Measurements from ENCODE around the gene FAM83E. TPM values are rescaled to one million over a fixed set of nuclear protein-coding genes. Genes with fewer than 3 reads are reported as not detected.
A peak's percentile ranks its signal among the peaks of the same experiment; 100 is the strongest.

Gene FAM83E
- total RNA-seq = 21.9 and 62.3 TPM in 2 replicates

DNA sequence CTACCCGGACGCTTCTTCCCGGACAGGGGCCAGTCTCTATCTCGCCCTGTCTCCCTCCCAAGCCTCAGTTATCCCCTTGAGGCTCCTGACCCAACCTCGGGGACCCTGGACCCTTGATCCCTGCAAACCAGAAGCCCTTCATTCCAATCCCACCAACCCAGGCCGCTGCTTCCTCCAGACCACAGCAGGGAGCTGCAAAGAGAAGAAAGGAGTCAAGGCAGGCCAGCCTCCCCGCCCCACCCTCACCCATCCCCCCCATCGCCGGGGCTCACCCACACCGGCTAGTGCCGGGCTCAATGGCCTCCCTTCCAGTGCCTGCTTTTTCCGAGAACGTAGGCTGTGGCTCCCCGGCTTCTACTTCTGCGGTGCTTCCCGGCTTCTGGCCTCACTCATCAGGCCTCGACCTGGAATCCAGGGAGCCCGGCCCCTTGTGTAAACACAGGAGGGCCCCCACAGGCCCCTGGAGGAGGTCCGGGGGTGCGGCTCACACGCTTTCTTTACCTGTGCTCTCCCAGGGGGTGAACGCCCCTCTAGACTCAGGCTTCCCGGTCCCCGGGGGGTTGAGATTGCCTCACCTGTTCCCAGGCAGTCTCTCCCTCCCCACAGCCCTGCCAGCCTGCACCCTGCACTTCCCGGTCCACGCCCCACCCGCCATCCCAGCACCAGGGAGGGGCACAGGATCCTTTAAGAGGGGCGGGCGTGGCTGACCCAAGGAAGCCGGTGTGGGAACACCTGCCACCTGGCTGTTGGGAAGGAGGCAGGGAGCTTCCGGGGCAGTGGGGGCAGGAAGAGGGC is at the start of gene FAM83E:
Gene FAM83E (minus strand): TSS at position 641 of the 795 bp plus-strand sequence. CDS start 1,704 bp downstream, outside the sequence.
- FAIRE-seq = no peak
- TF ChIP-seq CTCF (IDR thresholded peaks at IDR 0.05; ENCODE audit: insufficient read depth, low read length, severe bottlenecking) = peak; percentile 28
- peak within 1 kb of the TSS; percentile 40 for H3K4me3 ChIP-seq (ENCODE audit: low read depth, low read length)
- peak; percentile 70 for DNase-seq (ENCODE audit: low read depth)
- no peaks in the 10 kb centered on the region for H3K27me3 ChIP-seq (ENCODE audit: control insufficient read depth, insufficient read depth, low read length)
- H3K36me3 ChIP-seq (ENCODE audit: control insufficient read depth, insufficient read depth, low read length) = peaks cover 28% of the 10 kb centered on the region

- no peaks in the 10 kb centered on the region for H3K36me3 ChIP-seq (ENCODE audit: control insufficient read depth, insufficient read depth, low read length)
- no peak for DNase-seq (ENCODE audit: low read depth)
- no peaks in the 10 kb centered on the region for H3K27me3 ChIP-seq (ENCODE audit: control insufficient read depth, insufficient read depth, low read length)
- no peak for FAIRE-seq
- no peak overlapping the region for H3K4me3 ChIP-seq (ENCODE audit: low read depth, low read length)
- TF ChIP-seq CTCF (IDR thresholded peaks at IDR 0.05; ENCODE audit: insufficient read depth, low read length, severe bottlenecking) = no peak
Measured at GRCh38 chr19:48664476-48664875, 49.6 kb upstream of the FAM83E start.

DNA sequence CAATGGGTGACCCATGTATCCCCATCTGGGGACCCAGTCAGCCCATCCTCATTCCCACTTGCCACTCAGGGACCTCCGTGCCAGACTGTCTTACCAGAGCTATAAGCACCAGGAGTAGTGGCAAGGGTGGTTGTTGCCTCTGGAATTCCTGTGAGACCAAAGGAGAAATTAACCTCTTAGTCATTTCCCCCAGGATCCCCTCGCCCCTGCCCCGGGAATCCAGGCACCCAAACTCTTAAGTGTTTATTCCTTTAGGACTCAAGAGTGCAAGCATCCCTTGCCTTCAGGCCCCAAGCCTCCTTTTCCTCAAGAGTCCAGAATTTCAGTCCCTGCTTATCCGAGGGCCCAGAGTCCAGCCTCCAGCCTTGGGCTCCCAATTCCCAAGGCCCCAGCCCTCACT is 48.8 kb upstream of the FAM83E start:
- no peak for DNase-seq (ENCODE audit: low read depth)
- FAIRE-seq = no peak
- no peaks in the 10 kb centered on the region for H3K27me3 ChIP-seq (ENCODE audit: control insufficient read depth, insufficient read depth, low read length)
- TF ChIP-seq CTCF (IDR thresholded peaks at IDR 0.05; ENCODE audit: insufficient read depth, low read length, severe bottlenecking) = no peak
- no peak overlapping the region for H3K4me3 ChIP-seq (ENCODE audit: low read depth, low read length)
- no peaks in the 10 kb centered on the region for H3K36me3 ChIP-seq (ENCODE audit: control insufficient read depth, insufficient read depth, low read length)

GRCh38 chr19:48661711-48662090 is 46.8 kb upstream of the FAM83E start:
- no peak for FAIRE-seq
- Histone ChIP-seq H3K4me3 (ENCODE audit: low read depth, low read length) (no peak overlapping the region), H3K27me3 (ENCODE audit: control insufficient read depth, insufficient read depth, low read length) (no peaks in the 10 kb centered on the region), H3K36me3 (ENCODE audit: control insufficient read depth, insufficient read depth, low read length) (no peaks in the 10 kb centered on the region)
- no peak for TF ChIP-seq CTCF (IDR thresholded peaks at IDR 0.05; ENCODE audit: insufficient read depth, low read length, severe bottlenecking)
- DNase-seq (ENCODE audit: low read depth) = no peak

DNA sequence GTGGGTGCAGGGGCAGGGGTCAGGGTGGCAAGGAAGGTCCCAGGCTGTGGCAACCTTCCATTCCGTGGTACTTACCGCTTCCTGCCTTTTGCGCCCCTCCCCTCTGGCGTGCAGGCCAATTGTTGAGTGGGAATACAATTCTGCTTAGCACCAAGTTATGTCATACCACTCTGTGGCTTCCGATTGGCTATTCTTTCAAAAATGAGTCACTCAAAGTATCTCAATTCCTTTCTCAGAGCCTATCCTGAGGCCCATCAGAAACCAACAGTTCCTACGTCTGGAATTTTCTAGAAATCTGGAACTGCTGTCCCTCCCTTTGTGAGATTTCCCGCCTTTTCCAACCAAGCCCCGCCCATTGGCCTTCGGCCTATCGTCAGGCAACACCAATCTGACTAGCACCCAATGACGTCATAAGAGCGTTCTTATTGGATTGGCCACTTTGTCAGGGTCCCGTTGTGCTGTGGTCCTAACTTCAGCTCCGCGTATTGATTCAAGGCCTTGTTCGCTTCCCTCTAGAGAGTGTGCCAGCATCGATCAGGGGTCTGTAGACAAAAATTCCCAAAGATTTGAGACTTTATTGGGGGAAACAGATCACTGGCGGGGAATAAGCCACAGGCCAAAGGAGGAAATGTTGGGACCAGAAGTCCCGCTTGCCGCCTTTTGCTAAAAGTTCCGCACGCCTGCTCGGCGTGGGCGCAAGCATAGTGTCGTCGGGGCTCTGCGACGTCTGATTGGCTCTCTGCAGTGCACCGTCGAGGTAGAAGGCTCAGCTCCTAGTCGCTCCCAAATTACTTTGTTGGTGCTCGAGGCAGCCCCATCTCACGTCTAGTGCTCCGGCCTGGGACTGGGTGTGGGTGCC is 46.2 kb upstream of the FAM83E start:
- no peaks in the 10 kb centered on the region for H3K27me3 ChIP-seq (ENCODE audit: control insufficient read depth, insufficient read depth, low read length)
- H3K36me3 ChIP-seq (ENCODE audit: control insufficient read depth, insufficient read depth, low read length) = no peaks in the 10 kb centered on the region
- DNase-seq (ENCODE audit: low read depth) (peak; percentile 87), FAIRE-seq (no peak)
- no peak overlapping the region for H3K4me3 ChIP-seq (ENCODE audit: low read depth, low read length)
- no peak for TF ChIP-seq CTCF (IDR thresholded peaks at IDR 0.05; ENCODE audit: insufficient read depth, low read length, severe bottlenecking)
